G401.6 (cell line): ENCODE data around the gene CYP26C1.

ENCODE experiments used
- FAIRE-seq: peaks from 2 replicates; lab custom pipeline; 2012; peaks lifted over from hg19 to GRCh38; lab: Jason Lieb, UNC

CYP26C1 gene

GRCh38 chr10:93059975-93060886 lies at the start of gene CYP26C1:
TSS of gene CYP26C1 (plus strand) at chr10:93060798. CDS start at chr10:93061264, 466 bp downstream.
- FAIRE-seq: no peak

- peak; percentile 3 for FAIRE-seq
Observed at GRCh38 chr10:93015722-93016121, 44.9 kb upstream of the CYP26C1 start.

GRCh38 chr10:93023013-93023650 lies 37.5 kb upstream of the CYP26C1 start:
- FAIRE-seq: no peak

- no peak for FAIRE-seq
Observed at GRCh38 chr10:93026072-93026471, 34.5 kb upstream of the CYP26C1 start.

GRCh38 chr10:93027508-93027907 lies 33.1 kb upstream of the CYP26C1 start:
- FAIRE-seq: no peak

- no peak for FAIRE-seq
Observed at GRCh38 chr10:93028883-93029282, 31.7 kb upstream of the CYP26C1 start.

- peak; percentile 40 for FAIRE-seq
Observed at GRCh38 chr10:93030409-93030808, 30.2 kb upstream of the CYP26C1 start.

GRCh38 chr10:93032105-93032808 lies 28.3 kb upstream of the CYP26C1 start:
- FAIRE-seq: no peak

- FAIRE-seq: no peak
Observed at GRCh38 chr10:93032809-93033137, 27.8 kb upstream of the CYP26C1 start.

- no peak for FAIRE-seq
Observed at GRCh38 chr10:93034426-93034825, 26.2 kb upstream of the CYP26C1 start.

GRCh38 chr10:93039110-93039509 lies 21.5 kb upstream of the CYP26C1 start:
- FAIRE-seq: no peak

GRCh38 chr10:93039721-93040120 lies 20.9 kb upstream of the CYP26C1 start:
- FAIRE-seq: no peak

- no peak for FAIRE-seq
Observed at GRCh38 chr10:93054486-93054885, 6.1 kb upstream of the CYP26C1 start.

- FAIRE-seq: no peak
Observed at GRCh38 chr10:93058139-93058538, 2.5 kb upstream of the CYP26C1 start.

- FAIRE-seq: no peak
Observed at GRCh38 chr10:93060887-93061593, 442 bp downstream of the CYP26C1 start.

GRCh38 chr10:93061594-93062513 lies 1.3 kb downstream of the CYP26C1 start:
- no peak for FAIRE-seq

GRCh38 chr10:93062514-93063143 lies 2.0 kb downstream of the CYP26C1 start:
- FAIRE-seq: no peak

- FAIRE-seq: no peak
Observed at GRCh38 chr10:93063144-93063976, 2.8 kb downstream of the CYP26C1 start.

- no peak for FAIRE-seq
Observed at GRCh38 chr10:93063977-93064660, 3.5 kb downstream of the CYP26C1 start.
